HL-60 (cell line): Measurements from ENCODE around the gene DNAJB8.

Experiments used
- DNase-seq, 2 experiments: peaks; one replicate each; pipeline ENCODE4 v3.0.0-alpha.2; 2010 to 2020; ENCODE audit warnings: low read depth in 1 of 2, low spot score in 1 of 2
- H3K27ac ChIP-seq: fragments of 250-450 bp; sonication (Bioruptor Pico); replicated peaks from 2 replicates; pipeline ENCODE4 v1.5.1; 2020; ENCODE audit warnings: mild to moderate bottlenecking, moderate library complexity
- H3K27me3 ChIP-seq: fragments of 250-450 bp; sonication (Bioruptor Pico); 2 replicates; pipeline ENCODE4 v1.5.1; 2021; ENCODE audit warnings: mild to moderate bottlenecking, moderate library complexity; ENCODE audit not compliant: insufficient read depth, poor library complexity, severe bottlenecking
- H3K4me3 ChIP-seq: replicated peaks from 2 replicates; pipeline ENCODE4 v1.5.1; 2011; ENCODE audit warnings: mild to moderate bottlenecking, control low read depth, low read length; ENCODE audit not compliant: insufficient read depth
- CTCF ChIP-seq: IDR thresholded peaks from one replicate; pipeline ENCODE4 v1.5.1; 2011; ENCODE audit warnings: low read length, control low read depth, inconsistent platforms; ENCODE audit not compliant: insufficient read depth
- GABPA ChIP-seq: IDR thresholded peaks from 2 replicates; pipeline ENCODE4 v1.6.1; 2012; ENCODE audit warnings: low read depth
- POLR2AphosphoS5 ChIP-seq: IDR thresholded peaks from 2 replicates; pipeline ENCODE4 v1.6.1; 2012; ENCODE audit warnings: low read depth
- REST ChIP-seq: IDR thresholded peaks from 2 replicates; pipeline ENCODE4 v1.6.1; 2012; ENCODE audit warnings: low read depth; ENCODE audit not compliant: insufficient replicate concordance
- SPI1 ChIP-seq: IDR thresholded peaks from 2 replicates; pipeline ENCODE4 v1.6.1; 2012; ENCODE audit warnings: low read depth, mild to moderate bottlenecking, borderline replicate concordance

The DNAJB8 gene

GRCh38 chr3:128491941-128492670, 25.4 kb upstream of the DNAJB8 start:
- H3K27ac ChIP-seq: no peak overlapping the region; the same call in 1 of the 2 replicates
- H3K4me3 ChIP-seq: peak overlapping the region; percentile 34
- no peaks in the 10 kb centered on the region for H3K27me3 ChIP-seq

GRCh38 chr3:128491691-128491940, 24.9 kb upstream of the DNAJB8 start:
- Histone ChIP-seq H3K27ac (no peak overlapping the region; the same call in 1 of the 2 replicates), H3K4me3 (no peak overlapping the region), H3K27me3 (no peaks in the 10 kb centered on the region)
- no peak for TF ChIP-seq CTCF
- TF ChIP-seq SPI1: no peak
- TF ChIP-seq POLR2AphosphoS5: no peak
- TF ChIP-seq GABPA: no peak
- TF ChIP-seq REST: no peak
- DNase-seq: no peak

More at GRCh38 chr3:128491941-128492670, 25.4 kb upstream of the DNAJB8 start:
- no peak for DNase-seq
- TF ChIP-seq POLR2AphosphoS5: no peak
- TF ChIP-seq SPI1: no peak
- TF ChIP-seq REST: no peak
- no peak for TF ChIP-seq GABPA
- no peak for TF ChIP-seq CTCF

GRCh38 chr3:128490915-128491690, 24.4 kb upstream of the DNAJB8 start:
- no peak overlapping the region; the same call in 1 of the 2 replicates for H3K27ac ChIP-seq
- H3K4me3 ChIP-seq: no peak overlapping the region
- TF ChIP-seq POLR2AphosphoS5: no peak
- no peak for TF ChIP-seq CTCF
- TF ChIP-seq REST: no peak
- no peak for TF ChIP-seq SPI1
- TF ChIP-seq GABPA: no peak
- no peak for DNase-seq
- no peaks in the 10 kb centered on the region for H3K27me3 ChIP-seq
